Panc1 (cell line): ENCODE results near the gene DHRS2. TPM values are rescaled to one million over a fixed set of nuclear protein-coding genes. Genes with fewer than 3 reads are reported as not detected.

ENCODE experiments used
- ATAC-seq: fragments of 200-7000 bp; cut with Tn5 transposase; 2 replicates; pipeline ENCODE4 v1.9.1; 2020; ENCODE audit warnings: mild to moderate bottlenecking, moderate library complexity
- BruUV-seq: library from RNA; stranded (reverse); fragments of 400-500 nt; replicated peaks from 2 replicates; lab custom pipeline; 2021; lab: Mats Ljungman, UMichigan
- CTCF ChIA-PET: fragments of 300-600 bp; sonication (Branson Sonifier 250); formaldehyde crosslinking; loops from one replicate; lab custom pipeline; 2022; ENCODE audit warnings: antibody characterized with exemption; lab: Charles Lee
- POLR2A ChIA-PET: fragments of 300-600 bp; sonication (Branson Sonifier 250); formaldehyde crosslinking; loops from one replicate; lab custom pipeline; 2022; ENCODE audit warnings: antibody characterized with exemption; lab: Charles Lee
- DNase-seq: peaks from one replicate; pipeline ENCODE4 v3.0.0-alpha.2; 2010; ENCODE audit warnings: low read depth, low spot score
- H3K27ac ChIP-seq: 2 replicates; pipeline ENCODE4 v1.5.1; 2011; ENCODE audit warnings: mild to moderate bottlenecking, low read length, inconsistent platforms
- H3K27me3 ChIP-seq: fragments of 200-500 bp; sonication (Bioruptor generic); 2 replicates; pipeline ENCODE4 v1.6.0; 2014; ENCODE audit warnings: low read length, inconsistent platforms; ENCODE audit not compliant: control insufficient read depth, insufficient read depth
- H3K36me3 ChIP-seq: fragments of 200-500 bp; sonication (Bioruptor generic); 2 replicates; pipeline ENCODE4 v1.5.1; 2014; ENCODE audit warnings: inconsistent platforms, mild to moderate bottlenecking, low read length, moderate library complexity; ENCODE audit not compliant: control insufficient read depth, insufficient read depth
- H3K4me1 ChIP-seq: 2 replicates; pipeline ENCODE4 v1.5.1; 2011; ENCODE audit warnings: inconsistent platforms, mild to moderate bottlenecking, low read length, moderate library complexity; ENCODE audit not compliant: control insufficient read depth, insufficient read depth
- H3K4me3 ChIP-seq, 2 experiments: 2 replicates each; pipeline ENCODE4 v1.5.1; 2011 to 2012; ENCODE audit warnings: low read depth in 2 of 2, low read length in 2 of 2, mild to moderate bottlenecking in 2 of 2, inconsistent platforms in 1 of 2, moderate library complexity in 1 of 2
- H3K9me3 ChIP-seq: fragments of 200-500 bp; sonication (Bioruptor generic); 2 replicates; pipeline ENCODE4 v1.5.1; 2014; ENCODE audit warnings: low read depth, mild to moderate bottlenecking, inconsistent platforms, low read length, moderate library complexity; ENCODE audit not compliant: control insufficient read depth, insufficient read depth
- CTCF ChIP-seq: fragments of 450-650 bp; IDR thresholded peaks from 2 replicates; pipeline ENCODE4 v1.5.1; 2017; ENCODE audit warnings: mild to moderate bottlenecking
- POLR2AphosphoS5 ChIP-seq: IDR thresholded peaks from 2 replicates; pipeline ENCODE4 v1.6.1; 2012; ENCODE audit warnings: mild to moderate bottlenecking, low read depth, low read length, moderate library complexity
- REST ChIP-seq, 2 experiments: IDR thresholded peaks; 2 replicates each; pipeline ENCODE4 v1.6.1; 2011 to 2012; ENCODE audit warnings: low read depth in 2 of 2, control low read depth in 1 of 2, low read length in 1 of 2, mild to moderate bottlenecking in 1 of 2, moderate library complexity in 1 of 2; ENCODE audit not compliant: insufficient read depth in 1 of 2
- SIN3A ChIP-seq: IDR thresholded peaks from 2 replicates; pipeline ENCODE4 v1.6.1; 2012; ENCODE audit warnings: low read depth, mild to moderate bottlenecking, low read length, moderate library complexity, borderline replicate concordance; ENCODE audit not compliant: insufficient read depth
- TCF7L2 ChIP-seq: IDR thresholded peaks from 2 replicates; pipeline ENCODE4 v1.6.1; 2011; ENCODE audit warnings: mild to moderate bottlenecking, low read depth, low read length, inconsistent platforms
- in situ Hi-C: cut with HindIII; loops from 2 replicates; pipeline ENCODE4 v1.10.0; 2016; ENCODE audit warnings: low sequenced_read_pairs, low pct_unique_long_range_greater_than_20kb
- intact Hi-C: fragments of 100-400 bp; cut with micrococcal nuclease; formaldehyde crosslinking; loops from one replicate; pipeline ENCODE4 v1.10.0; 2022; ENCODE audit not compliant: unreplicated experiment
- total RNA-seq: library from RNA; stranded (reverse); gene quantifications from one replicate; pipeline ENCODE4 v1.2.1, GENCODE V29; 2021; ENCODE audit not compliant: unreplicated experiment

The DHRS2 gene
- total RNA-seq, 1 experiment from 2014 or later, result 1.0 TPM

GRCh38 chr14:23610815-23611289 is 25.3 kb upstream of the DHRS2 start:
- no peak for ATAC-seq
- H3K9me3 ChIP-seq, result no peaks in the 10 kb centered on the region
- H3K27me3 ChIP-seq, result peaks cover 6% of the 10 kb centered on the region
- CTCF ChIA-PET, result interaction anchor here (0.6 kb wide), 1 partner anchor 105 kb away, joined by 4 read pairs; no protein-coding TSS in a partner anchor
- no peaks in the 10 kb centered on the region for H3K36me3 ChIP-seq
- H3K27ac ChIP-seq, result no peak overlapping the region
- H3K4me1 ChIP-seq, result no peaks in the 10 kb centered on the region
- BruUV-seq, result no TSS peak
- TF ChIP-seq SIN3A (no peak), REST (IDR thresholded peaks at IDR 0.05; ENCODE audit: insufficient read depth in 1 of 2, low read depth in 2 of 2, low read length in 1 of 2) (no peak), POLR2AphosphoS5 (no peak), CTCF (no peak), TCF7L2 (no peak)
- in situ Hi-C loops, result no loop called here
- no peak for DNase-seq
- intact Hi-C loops, result no loop called here
- no peak overlapping the region for H3K4me3 ChIP-seq
- POLR2A ChIA-PET, result no interaction called here

- intact Hi-C loops, result no loop called here
- TF ChIP-seq TCF7L2 (no peak), CTCF (no peak), REST (IDR thresholded peaks at IDR 0.05; ENCODE audit: insufficient read depth in 1 of 2, low read depth in 2 of 2, low read length in 1 of 2) (no peak), POLR2AphosphoS5 (no peak), SIN3A (no peak)
- H3K4me1 ChIP-seq, result no peaks in the 10 kb centered on the region
- no peak overlapping the region for H3K27ac ChIP-seq
- H3K27me3 ChIP-seq, result peaks cover 3% of the 10 kb centered on the region
- H3K9me3 ChIP-seq, result no peaks in the 10 kb centered on the region
- ChIA-PET POLR2A (no interaction called here), CTCF (no interaction called here)
- no TSS peak for BruUV-seq
- no peaks in the 10 kb centered on the region for H3K36me3 ChIP-seq
- ATAC-seq (no peak), DNase-seq (no peak)
- no peak overlapping the region for H3K4me3 ChIP-seq
- in situ Hi-C loops, result no loop called here
Measured at GRCh38 chr14:23612354-23612732, 23.8 kb upstream of the DHRS2 start.
